GM18517 (cell line): Measurements from ENCODE around the gene SLC6A15.

Experiments used
- ATAC-seq: cut with Tn5 transposase; IDR thresholded peaks from one replicate; pipeline ENCODE4 v1.9.1; 2021; ENCODE audit warnings: mild to moderate bottlenecking, moderate library complexity; ENCODE audit not compliant: unreplicated experiment

The SLC6A15 gene

GRCh38 chr12:84810611-84811010 is 102.0 kb downstream of the SLC6A15 start:
- no peak for ATAC-seq
